ENCODE measurements around the gene TMEM114.

The TMEM114 gene

GRCh38 chr16:8611886-8612600 is 21.7 kb upstream of the TMEM114 start:
- FAIRE-seq = no peak
- DNase-seq (ENCODE audit: insufficient read length, low spot score) = no peak

GRCh38 chr16:8611122-8611521 is 20.8 kb upstream of the TMEM114 start:
- no peak for FAIRE-seq
- DNase-seq (ENCODE audit: insufficient read length, low spot score) = no peak

GRCh38 chr16:8607214-8607613 is 16.9 kb upstream of the TMEM114 start:
- DNase-seq (ENCODE audit: insufficient read length, low spot score) (no peak), FAIRE-seq (no peak)

GRCh38 chr16:8605554-8605953 is 15.2 kb upstream of the TMEM114 start:
- FAIRE-seq (no peak), DNase-seq (ENCODE audit: insufficient read length, low spot score) (no peak)

GRCh38 chr16:8600144-8600775 is 9.9 kb upstream of the TMEM114 start:
- DNase-seq (ENCODE audit: insufficient read length, low spot score) = no peak
- no peak for FAIRE-seq

- DNase-seq (ENCODE audit: insufficient read length, low spot score) (no peak), FAIRE-seq (no peak)
Observed at GRCh38 chr16:8596581-8596980, 6.3 kb upstream of the TMEM114 start.

GRCh38 chr16:8595783-8596182 is 5.5 kb upstream of the TMEM114 start:
- no peak for DNase-seq (ENCODE audit: insufficient read length, low spot score)
- FAIRE-seq = no peak

GRCh38 chr16:8594149-8594666 is 3.9 kb upstream of the TMEM114 start:
- DNase-seq (ENCODE audit: insufficient read length, low spot score) = no peak
- no peak for FAIRE-seq

- FAIRE-seq = no peak
- no peak for DNase-seq (ENCODE audit: insufficient read length, low spot score)
Observed at GRCh38 chr16:8591451-8591850, 1.1 kb upstream of the TMEM114 start.

- FAIRE-seq = no peak
- no peak for DNase-seq (ENCODE audit: insufficient read length, low spot score)
Observed at GRCh38 chr16:8590811-8591210, 500 bp upstream of the TMEM114 start.

- no peak for DNase-seq (ENCODE audit: insufficient read length, low spot score)
- FAIRE-seq = no peak
Observed at GRCh38 chr16:8589057-8589899, 1.0 kb downstream of the TMEM114 start.

- no peak for FAIRE-seq
- no peak for DNase-seq (ENCODE audit: insufficient read length, low spot score)
Observed at GRCh38 chr16:8588682-8589056, 1.6 kb downstream of the TMEM114 start.

- no peak for FAIRE-seq
- no peak for DNase-seq (ENCODE audit: insufficient read length, low spot score)
Observed at GRCh38 chr16:8587065-8587464, 3.2 kb downstream of the TMEM114 start.

- FAIRE-seq (no peak), DNase-seq (ENCODE audit: insufficient read length, low spot score) (no peak)
Observed at GRCh38 chr16:8585857-8586256, 4.5 kb downstream of the TMEM114 start.

GRCh38 chr16:8585041-8585440 is 5.3 kb downstream of the TMEM114 start:
- DNase-seq (ENCODE audit: insufficient read length, low spot score) = no peak

GRCh38 chr16:8583732-8584131 is 6.6 kb downstream of the TMEM114 start:
- no peak for DNase-seq (ENCODE audit: insufficient read length, low spot score)
- no peak for FAIRE-seq

More at GRCh38 chr16:8585041-8585440, 5.3 kb downstream of the TMEM114 start:
- no peak for FAIRE-seq

- no peak for DNase-seq (ENCODE audit: insufficient read length, low spot score)
- no peak for FAIRE-seq
Observed at GRCh38 chr16:8583199-8583598, 7.1 kb downstream of the TMEM114 start.

GRCh38 chr16:8581831-8582580 is 8.3 kb downstream of the TMEM114 start:
- FAIRE-seq (no peak), DNase-seq (ENCODE audit: insufficient read length, low spot score) (no peak)

GRCh38 chr16:8579559-8579958 is 10.8 kb downstream of the TMEM114 start:
- no peak for FAIRE-seq
- no peak for DNase-seq (ENCODE audit: insufficient read length, low spot score)

- no peak for FAIRE-seq
Observed at GRCh38 chr16:8577678-8578304, 12.5 kb downstream of the TMEM114 start.

More at GRCh38 chr16:8577678-8578304, 12.5 kb downstream of the TMEM114 start:
- DNase-seq (ENCODE audit: insufficient read length, low spot score) = no peak
